HG03457 (cell line): ENCODE measurements around the gene SPATA25.
"Not testable (repeated sequence)": the region's sequence is repeated elsewhere in the genome, so short reads cannot be mapped to it uniquely, and the experiment has no call there.

Experiments
- ATAC-seq: cut with Tn5 transposase; IDR thresholded peaks from one replicate; pipeline ENCODE4 v1.9.1; 2021; ENCODE audit warnings: moderate number of reproducible peaks; ENCODE audit not compliant: unreplicated experiment

SPATA25 gene

GRCh38 chr20:45917790-45918141 is 30.3 kb upstream of the SPATA25 start:
- ATAC-seq = no peak

- no peak for ATAC-seq
Observed at GRCh38 chr20:45913116-45913515, 25.7 kb upstream of the SPATA25 start.

GRCh38 chr20:45912344-45912682 is 24.9 kb upstream of the SPATA25 start:
- no peak for ATAC-seq

- no peak for ATAC-seq
Observed at GRCh38 chr20:45911486-45912343, 24.3 kb upstream of the SPATA25 start, which contains the start of gene PLTP. Gene PLTP, minus strand, starts transcription at chr20:45912155. Its CDS starts 703 bp downstream, at chr20:45911452.

GRCh38 chr20:45910670-45911485 is 23.5 kb upstream of the SPATA25 start:
- ATAC-seq = peak; percentile 72

GRCh38 chr20:45909817-45910669 is 22.6 kb upstream of the SPATA25 start:
- no peak for ATAC-seq

GRCh38 chr20:45909336-45909808 is 21.9 kb upstream of the SPATA25 start:
- ATAC-seq = no peak

GRCh38 chr20:45908084-45908483 is 20.7 kb upstream of the SPATA25 start:
- ATAC-seq = no peak

- ATAC-seq = no peak
Observed at GRCh38 chr20:45907219-45907948, 20.0 kb upstream of the SPATA25 start.

GRCh38 chr20:45905505-45906079 is 18.2 kb upstream of the SPATA25 start:
- no peak for ATAC-seq

- ATAC-seq = no peak
Observed at GRCh38 chr20:45904583-45905504, 17.4 kb upstream of the SPATA25 start.

- ATAC-seq = no peak
Observed at GRCh38 chr20:45902199-45902701, 14.8 kb upstream of the SPATA25 start.

GRCh38 chr20:45901332-45901731 is 13.9 kb upstream of the SPATA25 start:
- ATAC-seq = not testable (repeated sequence)

GRCh38 chr20:45899046-45899835 is 11.8 kb upstream of the SPATA25 start:
- ATAC-seq = no peak

GRCh38 chr20:45898285-45898684 is 10.9 kb upstream of the SPATA25 start:
- ATAC-seq = no peak

GRCh38 chr20:45897692-45898091 is 10.3 kb upstream of the SPATA25 start:
- ATAC-seq = no peak

GRCh38 chr20:45897289-45897688 is 9.9 kb upstream of the SPATA25 start:
- no peak for ATAC-seq

- ATAC-seq = no peak
Observed at GRCh38 chr20:45896641-45897161, 9.3 kb upstream of the SPATA25 start.
